GM12892 (cell line): ENCODE data around the gene FHL3.

Source experiments
- DNase-seq: peaks from one replicate; pipeline ENCODE4 v3.0.0; 2011; ENCODE audit not compliant: insufficient read length
- FAIRE-seq: peaks from 2 replicates; lab custom pipeline; 2011; peaks lifted over from hg19 to GRCh38; lab: Jason Lieb, UNC
- POLR2A ChIP-seq: IDR thresholded peaks from 2 replicates; pipeline ENCODE4 v1.6.1; 2011; ENCODE audit warnings: low read depth, low read length, control low read depth
- POLR2AphosphoS5 ChIP-seq: IDR thresholded peaks from 2 replicates; pipeline ENCODE4 v1.6.1; 2011; ENCODE audit warnings: low read depth, low read length, control low read depth
- TAF1 ChIP-seq: IDR thresholded peaks from 2 replicates; pipeline ENCODE4 v1.6.1; 2011; ENCODE audit warnings: low read depth, mild to moderate bottlenecking, control low read depth, low read length, borderline replicate concordance

The FHL3 gene

GRCh38 chr1:38015978-38016725, 10.8 kb upstream of the FHL3 start:
- DNase-seq (no peak), FAIRE-seq (no peak)
- TF ChIP-seq POLR2A (no peak), TAF1 (no peak), POLR2AphosphoS5 (no peak)

GRCh38 chr1:38014724-38015424, 9.6 kb upstream of the FHL3 start:
- DNase-seq (no peak), FAIRE-seq (no peak)
- TF ChIP-seq POLR2AphosphoS5 = no peak
- no peak for TF ChIP-seq POLR2A
- no peak for TF ChIP-seq TAF1

- TF ChIP-seq POLR2A (no peak), TAF1 (no peak), POLR2AphosphoS5 (no peak)
- no peak for FAIRE-seq
These were observed 8.9 kb upstream of the FHL3 start for GRCh38 chr1:38014171-38014570.

DNA sequence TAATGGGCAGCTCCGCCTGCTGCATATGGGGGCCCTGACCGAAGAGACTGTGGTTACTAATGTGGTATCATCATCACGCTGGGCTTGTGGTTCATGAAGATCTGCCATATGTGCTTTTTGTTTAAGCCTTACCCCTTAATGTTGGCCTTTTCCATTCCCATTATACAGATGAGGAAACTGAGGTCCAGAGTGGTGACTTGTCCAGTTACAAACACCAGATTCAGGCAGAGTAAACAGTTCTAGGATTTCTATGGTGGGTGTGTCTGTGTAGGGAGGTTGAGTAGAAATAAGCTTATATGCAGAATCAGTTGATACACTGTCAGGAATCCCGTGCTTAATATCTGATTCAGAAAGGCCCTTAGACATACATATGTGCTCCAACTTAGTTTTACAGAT, 7.9 kb upstream of the FHL3 start:
- DNase-seq (no peak), FAIRE-seq (no peak)
- no peak for TF ChIP-seq POLR2A

More at GRCh38 chr1:38014171-38014570, 8.9 kb upstream of the FHL3 start:
- no peak for DNase-seq

DNA sequence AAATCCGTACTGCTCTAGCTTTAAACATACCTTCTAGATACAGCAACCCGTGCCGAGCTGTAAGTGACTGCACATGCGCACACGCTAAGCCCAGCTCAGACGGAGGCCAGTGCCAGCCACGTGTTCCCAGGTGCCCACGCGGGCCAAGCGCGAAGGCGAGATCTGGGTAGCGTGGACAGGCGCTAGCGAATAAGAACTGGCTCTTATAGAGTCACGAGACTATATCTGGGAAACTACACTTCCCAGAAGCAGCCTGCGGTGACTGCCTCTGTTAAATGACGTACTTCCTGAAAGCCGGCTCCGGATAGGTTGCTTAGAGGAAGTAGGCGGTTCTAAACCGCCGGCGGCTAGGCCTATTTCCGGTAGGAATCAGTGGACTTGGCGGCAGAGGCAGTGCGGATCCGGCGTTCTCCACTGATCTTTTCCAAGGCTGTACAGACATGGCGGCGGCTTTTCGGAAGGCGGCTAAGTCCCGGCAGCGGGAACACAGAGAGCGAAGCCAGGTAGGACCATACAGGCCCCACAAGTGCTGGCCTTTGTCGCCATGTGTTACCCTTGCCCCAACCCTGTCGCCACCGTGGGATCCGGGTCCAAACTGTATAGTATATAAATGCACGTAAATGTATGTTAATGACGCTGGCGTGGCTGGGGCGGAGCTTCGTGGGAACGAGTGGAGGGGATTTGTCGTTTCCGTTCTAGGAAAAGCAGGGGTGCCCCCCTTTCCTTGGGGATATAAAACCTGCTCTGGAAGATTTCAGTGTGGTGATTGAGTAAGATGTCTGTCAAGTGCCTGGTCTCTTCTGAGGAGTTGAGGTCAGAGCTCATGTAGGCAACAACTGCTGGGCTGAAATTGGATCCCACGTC, 7.3 kb upstream of the FHL3 start, which contains the start of gene UTP11:
Gene UTP11, plus strand, starts transcription at position 372 of the 864 bp plus-strand sequence. Its CDS starts 69 bp downstream, at position 441.
- TF ChIP-seq TAF1 (peak; percentile 98), POLR2AphosphoS5 (peak; percentile 85), POLR2A (peak; percentile 82; the same call in 1 of the 2 replicates)
- DNase-seq (peak; percentile 84), FAIRE-seq (peak; percentile 98)

DNA sequence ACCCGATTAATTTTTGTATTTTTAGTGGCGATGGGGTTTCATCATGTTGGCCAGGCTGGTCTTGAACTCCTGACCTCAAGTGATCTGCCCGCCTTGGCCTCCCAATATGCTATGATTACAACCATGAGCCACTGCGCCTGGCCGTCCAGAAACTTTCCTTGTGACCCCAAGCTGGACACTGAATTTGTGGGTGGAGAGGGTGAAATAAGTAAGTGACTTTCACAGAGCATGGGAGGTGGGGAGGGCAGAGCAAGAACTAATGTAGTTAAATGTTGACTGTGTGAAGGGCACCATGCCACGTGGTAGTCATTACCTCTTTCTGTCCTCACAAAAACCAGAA, 4.5 kb upstream of the FHL3 start:
- DNase-seq (no peak), FAIRE-seq (no peak)
- TF ChIP-seq POLR2A (no peak), POLR2AphosphoS5 (no peak), TAF1 (no peak)

- TF ChIP-seq POLR2A (no peak), TAF1 (no peak)
- DNase-seq (no peak), FAIRE-seq (no peak)
These were observed 4.0 kb upstream of the FHL3 start for GRCh38 chr1:38009088-38009840.

- TF ChIP-seq POLR2A = no peak
- TF ChIP-seq TAF1 = no peak
- no peak for TF ChIP-seq POLR2AphosphoS5
- FAIRE-seq (no peak), DNase-seq (no peak)
These were observed 904 bp upstream of the FHL3 start for GRCh38 chr1:38006008-38006828.

DNA sequence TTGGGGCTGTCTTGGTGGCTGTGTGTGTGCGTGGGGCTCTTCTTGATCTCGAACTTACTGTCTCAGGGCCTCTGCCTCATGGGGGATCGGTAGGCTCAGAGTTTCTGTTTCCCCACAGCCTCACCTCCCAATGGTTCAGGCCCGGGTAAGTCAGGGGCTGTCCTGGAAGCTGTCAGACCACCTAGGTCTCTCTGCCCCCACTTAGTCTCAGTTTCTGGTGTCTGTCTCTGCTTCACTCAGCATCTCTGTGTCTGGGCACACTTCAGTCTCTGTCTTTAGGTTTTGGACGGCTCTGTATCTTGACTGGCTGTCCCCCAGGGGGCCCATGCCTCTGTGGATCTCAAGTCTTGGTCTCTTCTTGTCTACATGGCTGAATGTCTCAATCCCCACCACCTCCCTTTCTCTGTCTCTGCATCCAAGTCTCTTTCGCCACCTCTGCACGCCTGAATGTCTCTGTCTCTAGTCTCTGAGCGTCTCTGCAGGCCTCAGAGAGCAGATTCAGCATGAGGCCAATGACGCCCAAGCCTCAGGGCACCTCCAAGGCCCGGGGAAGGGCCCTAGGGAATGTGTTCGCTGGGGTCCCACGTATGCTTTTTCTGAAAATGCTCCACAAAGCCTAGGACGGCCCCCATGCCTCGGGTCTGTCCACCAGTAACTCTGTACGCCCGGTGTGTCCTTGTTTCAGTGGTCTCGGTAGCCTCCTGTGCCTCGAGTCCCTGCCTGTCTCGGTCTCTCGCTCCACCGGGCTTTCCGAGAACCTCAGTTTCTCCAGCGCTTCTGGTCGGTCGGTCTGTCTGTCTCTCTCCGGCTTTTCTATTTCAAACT, 818 bp downstream of the FHL3 start:
- FAIRE-seq = peak; percentile 78
- TF ChIP-seq POLR2AphosphoS5 = no peak
- no peak for TF ChIP-seq TAF1
- TF ChIP-seq POLR2A = no peak

More for the DNA sequence above, 818 bp downstream of the FHL3 start:
- DNase-seq = no peak
